SK-N-SH (cell line): ENCODE data around the gene C12orf50. TPM values are rescaled to one million over a fixed set of nuclear protein-coding genes. Genes with fewer than 3 reads are reported as not detected.

Experiments
- CTCF ChIA-PET: fragments of 300-600, 350-600 bp; formaldehyde crosslinking; extraction: SDS; loops from one replicate; lab custom pipeline; 2021; lab: Yijun Ruan, JAX
- POLR2A ChIA-PET: fragments of 350-600 bp; sonication (Branson Sonifier 250); formaldehyde crosslinking; extraction: SDS; loops from one replicate; lab custom pipeline; 2020; ENCODE audit warnings: antibody characterized with exemption, inconsistent platforms; lab: Yijun Ruan, JAX
- DNase-seq: peaks from one replicate; pipeline ENCODE4 v3.0.0; 2012
- H2AFZ ChIP-seq: fragments of 200-600 bp; sonication (generic); 2 replicates; pipeline ENCODE4 v1.8.1; 2016; ENCODE audit warnings: antibody characterized with exemption, mild to moderate bottlenecking, low read depth
- H3F3A ChIP-seq: fragments of 200-600 bp; sonication (generic); replicated peaks from 2 replicates; pipeline ENCODE3; 2016; ENCODE audit warnings: antibody characterized with exemption, mild to moderate bottlenecking; ENCODE audit not compliant: insufficient read depth
- H3K27ac ChIP-seq, 2 experiments: fragments of 200-500 bp in 1 of 2; fragments of 200-600 bp in 1 of 2; sonication (Bioruptor generic) in 1 of 2; sonication (generic), shearing (Covaris generic) in 1 of 2; 2 replicates each; pipeline versions ENCODE4 v1.5.1 to v1.6.1; 2014 to 2016; ENCODE audit warnings: low read depth in 2 of 2, inconsistent platforms in 1 of 2, low read length in 1 of 2, mild to moderate bottlenecking in 1 of 2, mixed read lengths in 1 of 2
- H3K27me3 ChIP-seq: fragments of 200-600 bp; sonication (generic), shearing (Covaris generic); 2 replicates; pipeline ENCODE4 v1.6.1; 2016; ENCODE audit warnings: mixed run types; ENCODE audit not compliant: insufficient read depth
- H3K36me3 ChIP-seq, 2 experiments: fragments of 200-500 bp in 1 of 2; fragments of 200-600 bp in 1 of 2; sonication (Bioruptor generic) in 1 of 2; sonication (generic) in 1 of 2; replicated peaks in 1 of 2; 2 replicates each; pipeline versions ENCODE3 to v1.5.1; 2014 to 2016; ENCODE audit warnings: low read length in 1 of 2, mild to moderate bottlenecking in 1 of 2; ENCODE audit not compliant: insufficient read depth in 2 of 2, control insufficient read depth in 1 of 2
- H3K4me1 ChIP-seq, 2 experiments: fragments of 200-500 bp in 1 of 2; fragments of 200-600 bp in 1 of 2; sonication (Bioruptor generic) in 1 of 2; sonication (generic), shearing (Covaris generic) in 1 of 2; 2 replicates each; pipeline versions ENCODE4 v1.5.1 to v1.6.1; 2014 to 2016; ENCODE audit warnings: low read depth in 1 of 2, low read length in 1 of 2, mixed run types in 1 of 2; ENCODE audit not compliant: insufficient read depth in 2 of 2, control insufficient read depth in 1 of 2
- H3K4me2 ChIP-seq: fragments of 200-600 bp; sonication (generic), shearing (Covaris generic); 2 replicates; pipeline ENCODE4 v1.6.1; 2017; ENCODE audit warnings: mixed run types
- H3K4me3 ChIP-seq, 2 experiments: fragments of 200-500 bp in 1 of 2; fragments of 200-600 bp in 1 of 2; sonication (Bioruptor generic) in 1 of 2; sonication (generic), shearing (Covaris generic) in 1 of 2; 2 replicates each; pipeline versions ENCODE4 v1.5.1 to v1.8.1; 2014 to 2016; ENCODE audit warnings: low read depth in 2 of 2, inconsistent platforms in 1 of 2, low read length in 1 of 2, mild to moderate bottlenecking in 1 of 2, mixed read lengths in 1 of 2, moderate library complexity in 1 of 2
- H3K79me2 ChIP-seq: fragments of 200-600 bp; sonication (generic); 2 replicates; pipeline ENCODE4 v1.8.1; 2017; ENCODE audit warnings: mild to moderate bottlenecking; ENCODE audit not compliant: insufficient read depth
- H3K9ac ChIP-seq: fragments of 200-600 bp; sonication (generic); 2 replicates; pipeline ENCODE4 v1.6.1; 2017; ENCODE audit warnings: mixed run types
- H3K9me2 ChIP-seq: fragments of 200-600 bp; sonication (generic); 2 replicates; pipeline ENCODE4 v1.6.1; 2017; ENCODE audit warnings: mixed run types
- H3K9me3 ChIP-seq: fragments of 200-600 bp; sonication (generic); 2 replicates; pipeline ENCODE4 v1.6.1; 2017; ENCODE audit warnings: mixed run types, mild to moderate bottlenecking, moderate library complexity
- H4K20me1 ChIP-seq: fragments of 200-600 bp; sonication (generic); 2 replicates; pipeline ENCODE4 v1.6.1; 2017; ENCODE audit warnings: mild to moderate bottlenecking, mixed run types; ENCODE audit not compliant: insufficient read depth
- FOSL2 ChIP-seq: IDR thresholded peaks from 2 replicates; pipeline ENCODE4 v1.4.0; 2012; ENCODE audit warnings: low read depth, mild to moderate bottlenecking, moderate library complexity, borderline replicate concordance
- MEF2A ChIP-seq: IDR thresholded peaks from 2 replicates; pipeline ENCODE4 v1.4.0; 2012; ENCODE audit warnings: low read depth, borderline replicate concordance
- POLR2AphosphoS5 ChIP-seq: IDR thresholded peaks from 2 replicates; pipeline ENCODE4 v1.6.1; 2012; ENCODE audit warnings: low read depth, low read length
- RAD21 ChIP-seq: IDR thresholded peaks from 2 replicates; pipeline ENCODE4 v1.6.1; 2012; ENCODE audit warnings: mild to moderate bottlenecking, low read length
- RFX5 ChIP-seq: IDR thresholded peaks from 2 replicates; pipeline ENCODE4 v1.6.1; 2012; ENCODE audit warnings: mild to moderate bottlenecking, improper control_type of control experiment, low read length
- WGBS: methylation state at CpG from one replicate; pipeline ENCODE4 v1.1.6; 2017; ENCODE audit warnings: low lambda C conversion rate; 5-methylcytosine and 5-hydroxymethylcytosine counted together
- polyA plus RNA-seq, 3 experiments: library from polyadenylated mRNA; depleted of rRNA; stranded (reverse); fragments of >200 nt; gene quantifications; 2 replicates each; pipeline ENCODE4 v1.2.3, GENCODE V29; 2012
- TF ChIP-seq, protein P1 (sequence below): fragments of 150-350 bp; IDR thresholded peaks from 2 replicates; pipeline ENCODE4 v1.6.1; 2016; ENCODE audit warnings: mild to moderate bottlenecking, low read depth, low read length

Gene C12orf50
- polyA plus RNA-seq, 1 of the 3 experiments (the other 2 are of a cell fraction), result 0.03 TPM

- Histone ChIP-seq H2AFZ (no peak overlapping the region), H3K4me1 (no peaks in the 10 kb centered on the region; a peak in 2 of 4 replicates), H3K27ac (no peak overlapping the region), H3K9ac (no peak overlapping the region), H3K9me2 (no peaks in the 10 kb centered on the region), H4K20me1 (no peaks in the 10 kb centered on the region), H3K27me3 (no peaks in the 10 kb centered on the region), H3K9me3 (no peaks in the 10 kb centered on the region), H3K36me3 (peaks cover 48 to 58% of the 10 kb centered on the region in 2 experiments), H3K4me3 (no peak overlapping the region), H3K79me2 (no peaks in the 10 kb centered on the region)
- 93% methylated on average over 9 of the region's 9 CpGs for WGBS
- CTCF ChIA-PET, result no interaction called here
- no peak for DNase-seq
- TF ChIP-seq RAD21, result no peak
- TF ChIP-seq, all 33 proteins: peak for 0
- Histone ChIP-seq H3F3A (no peaks in the 10 kb centered on the region), H3K4me2 (no peak overlapping the region)
- POLR2A ChIA-PET, result no interaction called here
Measured at GRCh38 chr12:88067301-88067700, 38.1 kb upstream of the C12orf50 start.

DNA sequence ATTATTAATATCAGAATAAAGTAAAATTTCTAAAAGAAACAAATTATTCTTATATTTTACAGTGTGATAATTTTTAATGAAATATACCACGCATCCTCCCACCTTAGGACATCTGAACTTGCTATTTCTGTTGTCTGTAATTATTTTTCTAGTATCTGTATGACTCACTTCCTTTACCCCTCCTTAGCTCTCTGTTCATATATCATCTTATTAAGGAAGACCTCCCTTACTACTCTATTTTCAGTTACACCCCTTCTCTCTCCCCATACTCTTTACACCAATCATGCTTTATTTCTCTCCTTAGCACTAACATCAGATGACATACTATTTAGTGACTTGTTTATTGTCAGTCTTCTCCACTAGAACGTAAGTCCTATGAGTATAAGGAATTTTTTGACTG lies 34.2 kb upstream of the C12orf50 start:
- Histone ChIP-seq H3K9me3 (no peaks in the 10 kb centered on the region; the same call in 1 of the 2 replicates), H3F3A (no peaks in the 10 kb centered on the region), H3K36me3 (peaks cover 42 to 65% of the 10 kb centered on the region in 2 experiments), H3K4me1 (no peaks in the 10 kb centered on the region; a peak in 2 of 4 replicates), H4K20me1 (no peaks in the 10 kb centered on the region), H3K27ac (no peak overlapping the region), H2AFZ (no peak overlapping the region), H3K4me3 (no peak overlapping the region), H3K27me3 (no peaks in the 10 kb centered on the region), H3K9me2 (no peaks in the 10 kb centered on the region), H3K9ac (no peak overlapping the region), H3K4me2 (no peak overlapping the region), H3K79me2 (no peaks in the 10 kb centered on the region)
- TF ChIP-seq RFX5 (no peak), FOSL2 (peak; percentile 13; the same call in 1 of the 2 replicates)
- no peak for DNase-seq
- ChIA-PET CTCF (interaction anchor here (0.7 kb wide), 1 partner anchor 46 kb away, joined by 3 read pairs; no protein-coding TSS in a partner anchor), POLR2A (no interaction called here)
- WGBS, result 73% methylated on average over 2 of the region's 2 CpGs

GRCh38 chr12:88062474-88062873 lies 33.3 kb upstream of the C12orf50 start:
- H3K9me3 ChIP-seq, result no peaks in the 10 kb centered on the region; the same call in 1 of the 2 replicates
- no peak overlapping the region for H3K4me2 ChIP-seq
- H3K9me2 ChIP-seq, result no peaks in the 10 kb centered on the region
- WGBS, result 100% methylated on average over 1 of the region's 1 CpG
- H3K27me3 ChIP-seq, result no peaks in the 10 kb centered on the region
- H3K9ac ChIP-seq, result no peak overlapping the region
- no peak overlapping the region for H2AFZ ChIP-seq
- H4K20me1 ChIP-seq, result no peaks in the 10 kb centered on the region
- H3K4me3 ChIP-seq, result no peak overlapping the region
- ChIA-PET POLR2A (no interaction called here), CTCF (interaction anchor here (1.0 kb wide), 1 partner anchor 9 kb away, joined by 3 read pairs; no protein-coding TSS in a partner anchor)
- H3K4me1 ChIP-seq, result no peaks in the 10 kb centered on the region; a peak in 2 of 4 replicates
- peaks cover 41 to 64% of the 10 kb centered on the region in 2 experiments for H3K36me3 ChIP-seq
- H3K79me2 ChIP-seq, result no peaks in the 10 kb centered on the region
- no peak overlapping the region for H3K27ac ChIP-seq
- no peak for DNase-seq
- H3F3A ChIP-seq, result no peaks in the 10 kb centered on the region
- TF ChIP-seq, protein P1, sequence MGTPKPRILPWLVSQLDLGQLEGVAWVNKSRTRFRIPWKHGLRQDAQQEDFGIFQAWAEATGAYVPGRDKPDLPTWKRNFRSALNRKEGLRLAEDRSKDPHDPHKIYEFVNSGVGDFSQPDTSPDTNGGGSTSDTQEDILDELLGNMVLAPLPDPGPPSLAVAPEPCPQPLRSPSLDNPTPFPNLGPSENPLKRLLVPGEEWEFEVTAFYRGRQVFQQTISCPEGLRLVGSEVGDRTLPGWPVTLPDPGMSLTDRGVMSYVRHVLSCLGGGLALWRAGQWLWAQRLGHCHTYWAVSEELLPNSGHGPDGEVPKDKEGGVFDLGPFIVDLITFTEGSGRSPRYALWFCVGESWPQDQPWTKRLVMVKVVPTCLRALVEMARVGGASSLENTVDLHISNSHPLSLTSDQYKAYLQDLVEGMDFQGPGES, result no peak
- no peak for TF ChIP-seq POLR2AphosphoS5
- TF ChIP-seq MEF2A, result no peak
